Keratinocyte (primary cell): ENCODE results near the gene ZNF782. TPM values are rescaled to one million over a fixed set of nuclear protein-coding genes. Genes with fewer than 3 reads are reported as not detected.
A peak's percentile ranks its signal among the peaks of the same experiment; 100 is the strongest.

Experiments
- DNase-seq: peaks from one replicate; pipeline ENCODE4 v3.0.0-alpha.2; 2011; ENCODE audit warnings: low read depth, missing footprints, low spot score
- FAIRE-seq: peaks from 2 replicates; lab custom pipeline; 2011; peaks lifted over from hg19 to GRCh38; lab: Jason Lieb, UNC
- H2AFZ ChIP-seq: 2 replicates; pipeline ENCODE4 v1.6.0; 2012; ENCODE audit warnings: low read length, control low read depth, inconsistent platforms; ENCODE audit not compliant: control insufficient read depth
- H3K27ac ChIP-seq: 2 replicates; pipeline ENCODE4 v1.5.1; 2011; ENCODE audit warnings: low read length; ENCODE audit not compliant: control insufficient read depth, insufficient read depth
- H3K27me3 ChIP-seq: 3 replicates; pipeline ENCODE4 v1.6.0; 2011; ENCODE audit warnings: low read length; ENCODE audit not compliant: control insufficient read depth, insufficient read depth; ENCODE audit errors: extremely low read depth
- H3K36me3 ChIP-seq, 2 experiments: 2 replicates in 1 of 2; 3 replicates in 1 of 2; pipeline ENCODE4 v1.5.1; 2011; ENCODE audit warnings: low read length in 2 of 2, mild to moderate bottlenecking in 1 of 2; ENCODE audit not compliant: control insufficient read depth in 2 of 2, insufficient read depth in 2 of 2; ENCODE audit errors: extremely low read depth in 1 of 2
- H3K4me1 ChIP-seq: 3 replicates; pipeline ENCODE4 v1.5.1; 2011; ENCODE audit warnings: low read length; ENCODE audit not compliant: control insufficient read depth, insufficient read depth; ENCODE audit errors: extremely low read depth
- H3K4me2 ChIP-seq: 3 replicates; pipeline ENCODE4 v1.6.0; 2011; ENCODE audit warnings: low read depth, low read length; ENCODE audit not compliant: control insufficient read depth, insufficient read depth; ENCODE audit errors: extremely low read depth
- H3K4me3 ChIP-seq, 3 experiments: fragments of 200-600 bp in 1 of 3; sonication (generic) in 1 of 3; 2 replicates in 2 of 3; 3 replicates in 1 of 3; pipeline ENCODE4 v1.5.1; 2011 to 2016; ENCODE audit warnings: low read length in 3 of 3, mild to moderate bottlenecking in 3 of 3, control low read depth in 2 of 3, inconsistent platforms in 1 of 3, low read depth in 1 of 3, mixed read lengths in 1 of 3, mixed run types in 1 of 3, moderate library complexity in 1 of 3; ENCODE audit not compliant: control insufficient read depth in 2 of 3, insufficient read depth in 2 of 3; ENCODE audit errors: extremely low read depth in 1 of 3
- H3K79me2 ChIP-seq: 2 replicates; pipeline ENCODE4 v1.6.0; 2012; ENCODE audit warnings: low read length; ENCODE audit not compliant: control insufficient read depth, insufficient read depth
- H3K9ac ChIP-seq: 3 replicates; pipeline ENCODE4 v1.6.0; 2011; ENCODE audit warnings: low read length; ENCODE audit not compliant: control insufficient read depth, insufficient read depth; ENCODE audit errors: extremely low read depth
- H3K9me1 ChIP-seq: 3 replicates; pipeline ENCODE4 v1.6.0; 2011; ENCODE audit warnings: low read length; ENCODE audit not compliant: control insufficient read depth, insufficient read depth; ENCODE audit errors: extremely low read depth
- H3K9me3 ChIP-seq: 2 replicates; pipeline ENCODE4 v1.5.1; 2012; ENCODE audit warnings: low read depth, low read length; ENCODE audit not compliant: control insufficient read depth
- H4K20me1 ChIP-seq: 3 replicates; pipeline ENCODE4 v1.6.0; 2011; ENCODE audit warnings: low read length; ENCODE audit not compliant: control insufficient read depth, insufficient read depth; ENCODE audit errors: extremely low read depth
- CTCF ChIP-seq, 3 experiments: IDR thresholded peaks in 1 of 3; conservative IDR thresholded peaks in 1 of 3; optimal IDR thresholded peaks in 1 of 3; 2 replicates in 2 of 3; 3 replicates in 1 of 3; pipeline versions ENCODE3 to v1.5.1; 2011; ENCODE audit warnings: low read length in 3 of 3, mild to moderate bottlenecking in 3 of 3, moderate library complexity in 2 of 3, control low read depth in 1 of 3, inconsistent platforms in 1 of 3; ENCODE audit not compliant: insufficient read depth in 2 of 3; ENCODE audit errors: extremely low read depth in 1 of 3
- EZH2 ChIP-seq: IDR thresholded peaks from one replicate; pipeline ENCODE4 v1.6.1; 2012; ENCODE audit warnings: inconsistent platforms, mild to moderate bottlenecking, low read length, moderate library complexity
- dilution Hi-C: fragments of 300-500 bp; cut with MboI; formaldehyde crosslinking; loops from one replicate; pipeline ENCODE4 v1.7.0; 2020; ENCODE audit warnings: low sequenced_read_pairs; ENCODE audit not compliant: extremely low pct_ligation_motif_present
- polyA plus RNA-seq, 5 experiments: library from polyadenylated mRNA; depleted of rRNA in 3 of 5; stranded (reverse) in 3 of 5; stranded (forward) in 1 of 5; unstranded in 1 of 5; fragments of >200 nt; gene quantifications; 1 replicate in 1 of 5; 2 replicates in 3 of 5; 3 replicates in 1 of 5; pipeline versions ENCODE4 v1.2.1 to v1.2.3, GENCODE V29; 2011 to 2012; ENCODE audit warnings: missing spikeins in 2 of 5, low read depth in 1 of 5, low replicate concordance in 1 of 5

ZNF782 gene
- polyA plus RNA-seq, 1 donor (not counting 4 experiments of a cell fraction or from before 2014, with no cell fraction given), result 2.0 TPM

GRCh38 chr9:96885424-96885823 is 31.1 kb upstream of the ZNF782 start:
- no peak overlapping the region for H3K9ac ChIP-seq
- H3K4me2 ChIP-seq, result no peak overlapping the region
- H2AFZ ChIP-seq, result no peak overlapping the region
- TF ChIP-seq CTCF (optimal IDR thresholded peaks at IDR 0.05 in 1 of 3, IDR thresholded peaks at IDR 0.05 in 1 of 3, conservative IDR thresholded peaks at IDR 0.05 in 1 of 3; ENCODE audit: extremely low read depth in 1 of 3, insufficient read depth in 2 of 3, low read length in 3 of 3) (no peak), EZH2 (no peak)
- FAIRE-seq (no peak), DNase-seq (no peak)
- no peak overlapping the region for H3K27ac ChIP-seq
- no peaks in the 10 kb centered on the region for H3K27me3 ChIP-seq
- dilution Hi-C loops, result no loop called here
- peaks cover 14% of the 10 kb centered on the region for H3K4me1 ChIP-seq
- H4K20me1 ChIP-seq, result no peaks in the 10 kb centered on the region
- H3K4me3 ChIP-seq, result no peak overlapping the region
- no peaks in the 10 kb centered on the region for H3K79me2 ChIP-seq
- H3K9me1 ChIP-seq, result no peaks in the 10 kb centered on the region
- H3K36me3 ChIP-seq, result peaks cover 0 to 1% of the 10 kb centered on the region in 2 experiments
- no peaks in the 10 kb centered on the region for H3K9me3 ChIP-seq

- DNase-seq (peak; percentile 95), FAIRE-seq (peak; percentile 92)
- peak overlapping the region; percentile 1 for H3K27ac ChIP-seq
Observed at GRCh38 chr9:96884443-96884842, 30.1 kb upstream of the ZNF782 start.

More at GRCh38 chr9:96884443-96884842, 30.1 kb upstream of the ZNF782 start:
- H3K4me1 ChIP-seq, result peaks cover 14% of the 10 kb centered on the region
- no peak overlapping the region for H3K4me3 ChIP-seq
- no peaks in the 10 kb centered on the region for H3K9me1 ChIP-seq
- no peaks in the 10 kb centered on the region for H3K36me3 ChIP-seq
- no peak overlapping the region for H2AFZ ChIP-seq
- dilution Hi-C loops, result no loop called here
- no peaks in the 10 kb centered on the region for H3K79me2 ChIP-seq
- H3K9me3 ChIP-seq, result no peaks in the 10 kb centered on the region
- H3K27me3 ChIP-seq, result no peaks in the 10 kb centered on the region
- no peak for TF ChIP-seq CTCF (optimal IDR thresholded peaks at IDR 0.05 in 1 of 3, IDR thresholded peaks at IDR 0.05 in 1 of 3, conservative IDR thresholded peaks at IDR 0.05 in 1 of 3; ENCODE audit: extremely low read depth in 1 of 3, insufficient read depth in 2 of 3, low read length in 3 of 3)
- TF ChIP-seq EZH2, result no peak
- H3K4me2 ChIP-seq, result peak overlapping the region; percentile 17
- H4K20me1 ChIP-seq, result no peaks in the 10 kb centered on the region
- no peak overlapping the region for H3K9ac ChIP-seq
